Natural killer cell (primary cell): ENCODE results near the gene TTC7B. TPM values are rescaled to one million over a fixed set of nuclear protein-coding genes. Genes with fewer than 3 reads are reported as not detected.

Experiments used
- ATAC-seq, 3 donors: fragments of 150-1000 bp in 2 of 3; fragments of 200-7000 bp in 1 of 3; cut with Tn5 transposase; 1 replicate in 1 of 3; 2 replicates in 2 of 3; pipeline ENCODE4 v1.10.0; 2021; ENCODE audit warnings: mild to moderate bottlenecking in 2 of 3, moderate library complexity in 2 of 3
- DNase-seq, 2 donors: peaks; one replicate each; pipeline versions ENCODE4 v3.0.0 to v3.0.0-alpha.2; 2013 to 2021; ENCODE audit warnings: mixed read lengths in 1 of 2
- H3K27ac ChIP-seq: one replicate; pipeline ENCODE4 v1.5.1; 2013; ENCODE audit warnings: mild to moderate bottlenecking, low read length
- H3K27me3 ChIP-seq: one replicate; pipeline ENCODE4 v1.6.1; 2013; ENCODE audit warnings: low read length; ENCODE audit not compliant: control insufficient read depth, insufficient read depth
- H3K36me3 ChIP-seq: one replicate; pipeline ENCODE4 v1.6.1; 2013; ENCODE audit warnings: low read length; ENCODE audit not compliant: control insufficient read depth, insufficient read depth
- H3K4me1 ChIP-seq: one replicate; pipeline ENCODE4 v1.6.1; 2013; ENCODE audit warnings: low read length; ENCODE audit not compliant: control insufficient read depth, insufficient read depth
- H3K4me3 ChIP-seq: one replicate; pipeline ENCODE4 v1.5.1; 2013; ENCODE audit warnings: low read length
- H3K9me3 ChIP-seq: one replicate; pipeline ENCODE4 v1.6.1; 2013; ENCODE audit warnings: low read length; ENCODE audit not compliant: control insufficient read depth, insufficient read depth
- H3K27ac Mint-ChIP-seq, 2 donors: one replicate each; pipeline ENCODE4 v1.8.0; 2022; ENCODE audit warnings: mild to moderate bottlenecking in 2 of 2, mixed read lengths in 2 of 2, moderate library complexity in 1 of 2
- H3K27me3 Mint-ChIP-seq, 2 donors: one replicate each; pipeline ENCODE4 v1.8.0; 2022; ENCODE audit warnings: low read depth in 2 of 2, mixed read lengths in 2 of 2
- H3K36me3 Mint-ChIP-seq: one replicate; pipeline ENCODE4 v1.8.0; 2022; ENCODE audit warnings: mixed read lengths
- H3K4me1 Mint-ChIP-seq, 2 donors: one replicate each; pipeline ENCODE4 v1.8.0; 2022; ENCODE audit warnings: mixed read lengths in 2 of 2
- H3K4me3 Mint-ChIP-seq: one replicate; pipeline ENCODE4 v1.8.0; 2022; ENCODE audit warnings: mild to moderate bottlenecking, moderate library complexity, mixed read lengths
- H3K9me3 Mint-ChIP-seq, 2 donors: one replicate each; pipeline ENCODE4 v1.8.0; 2022; ENCODE audit warnings: mixed read lengths in 2 of 2
- WGBS: methylation state at CpG from one replicate; pipeline ENCODE4 v1.1.7; 2013; ENCODE audit warnings: missing lambda C conversion rate; ENCODE audit not compliant: insufficient coverage; 5-methylcytosine and 5-hydroxymethylcytosine counted together
- intact Hi-C: fragments of 100-400 bp; cut with micrococcal nuclease; formaldehyde crosslinking; loops from one replicate; pipeline ENCODE4 v1.14.2; 2022
- total RNA-seq, 4 donors: library from RNA; stranded (reverse); fragments of 120-200 nt in 1 of 4; gene quantifications; one replicate each; pipeline versions ENCODE4 v1.2.3 to v1.2.4, GENCODE V29; 2013 to 2022
- TF ChIP-seq, protein P1 (sequence below): fragments of 200-600 bp; IDR thresholded peaks from one replicate; pipeline ENCODE4 v1.8.0; 2022; ENCODE audit warnings: antibody characterized with exemption

Gene TTC7B
- total RNA-seq, 3 donors from 2014 or later (not counting 1 experiment from before 2014, with no cell fraction given): 1.7 to 17.2 (median 5.9) TPM

GRCh38 chr14:90659156-90659555 is 157.1 kb downstream of the TTC7B start:
- Histone ChIP-seq H3K4me3 (no peak overlapping the region), H3K27me3 (no peaks in the 10 kb centered on the region), H3K27ac (no peak overlapping the region), H3K36me3 (no peaks in the 10 kb centered on the region), H3K4me1 (no peaks in the 10 kb centered on the region), H3K9me3 (no peaks in the 10 kb centered on the region)
- ATAC-seq (no peak), DNase-seq (no peak)
- WGBS: 12% methylated on average over 2 of the region's 2 CpGs
- Mint-ChIP-seq H3K27ac (no peak overlapping the region), H3K4me3 (no peak overlapping the region), H3K9me3 (no peaks in the 10 kb centered on the region), H3K4me1 (peaks cover 0 to 19% of the 10 kb centered on the region in 2 donors), H3K27me3 (peaks cover 0 to 4% of the 10 kb centered on the region in 2 donors), H3K36me3 (no peaks in the 10 kb centered on the region)
- TF ChIP-seq, protein P1, sequence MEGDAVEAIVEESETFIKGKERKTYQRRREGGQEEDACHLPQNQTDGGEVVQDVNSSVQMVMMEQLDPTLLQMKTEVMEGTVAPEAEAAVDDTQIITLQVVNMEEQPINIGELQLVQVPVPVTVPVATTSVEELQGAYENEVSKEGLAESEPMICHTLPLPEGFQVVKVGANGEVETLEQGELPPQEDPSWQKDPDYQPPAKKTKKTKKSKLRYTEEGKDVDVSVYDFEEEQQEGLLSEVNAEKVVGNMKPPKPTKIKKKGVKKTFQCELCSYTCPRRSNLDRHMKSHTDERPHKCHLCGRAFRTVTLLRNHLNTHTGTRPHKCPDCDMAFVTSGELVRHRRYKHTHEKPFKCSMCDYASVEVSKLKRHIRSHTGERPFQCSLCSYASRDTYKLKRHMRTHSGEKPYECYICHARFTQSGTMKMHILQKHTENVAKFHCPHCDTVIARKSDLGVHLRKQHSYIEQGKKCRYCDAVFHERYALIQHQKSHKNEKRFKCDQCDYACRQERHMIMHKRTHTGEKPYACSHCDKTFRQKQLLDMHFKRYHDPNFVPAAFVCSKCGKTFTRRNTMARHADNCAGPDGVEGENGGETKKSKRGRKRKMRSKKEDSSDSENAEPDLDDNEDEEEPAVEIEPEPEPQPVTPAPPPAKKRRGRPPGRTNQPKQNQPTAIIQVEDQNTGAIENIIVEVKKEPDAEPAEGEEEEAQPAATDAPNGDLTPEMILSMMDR: no peak
- intact Hi-C loops: no loop called here

- H3K4me1 Mint-ChIP-seq: peaks cover 0 to 19% of the 10 kb centered on the region in 2 donors
These were observed 157.7 kb downstream of the TTC7B start for GRCh38 chr14:90658541-90658967.

GRCh38 chr14:90656973-90657372 is 159.3 kb downstream of the TTC7B start:
- H3K36me3 ChIP-seq: no peaks in the 10 kb centered on the region
- Mint-ChIP-seq H3K27me3 (peaks cover 0 to 4% of the 10 kb centered on the region in 2 donors), H3K9me3 (no peaks in the 10 kb centered on the region), H3K27ac (no peak overlapping the region), H3K4me3 (no peak overlapping the region), H3K36me3 (no peaks in the 10 kb centered on the region), H3K4me1 (peaks cover 0 to 19% of the 10 kb centered on the region in 2 donors)
- H3K27ac ChIP-seq: no peak overlapping the region
- intact Hi-C loops: no loop called here
- WGBS: 92% methylated on average over 12 of the region's 12 CpGs
- no peaks in the 10 kb centered on the region for H3K9me3 ChIP-seq
- no peak for ATAC-seq
- TF ChIP-seq, protein P1: no peak
- no peak for DNase-seq
- H3K27me3 ChIP-seq: no peaks in the 10 kb centered on the region
- no peak overlapping the region for H3K4me3 ChIP-seq
- no peaks in the 10 kb centered on the region for H3K4me1 ChIP-seq

More at GRCh38 chr14:90658541-90658967, 157.7 kb downstream of the TTC7B start:
- TF ChIP-seq, protein P1: no peak
- Histone ChIP-seq H3K4me1 (no peaks in the 10 kb centered on the region), H3K27ac (no peak overlapping the region), H3K4me3 (no peak overlapping the region), H3K9me3 (no peaks in the 10 kb centered on the region), H3K27me3 (no peaks in the 10 kb centered on the region), H3K36me3 (no peaks in the 10 kb centered on the region)
- peaks cover 0 to 4% of the 10 kb centered on the region in 2 donors for H3K27me3 Mint-ChIP-seq
- intact Hi-C loops: no loop called here
- ATAC-seq (peak; percentile 31 to 77 (median 35)), DNase-seq (no peak)
- H3K36me3 Mint-ChIP-seq: no peaks in the 10 kb centered on the region
- H3K4me3 Mint-ChIP-seq: no peak overlapping the region
- WGBS: 34% methylated on average over 8 of the region's 8 CpGs
- no peak overlapping the region for H3K27ac Mint-ChIP-seq
- H3K9me3 Mint-ChIP-seq: no peaks in the 10 kb centered on the region

DNA sequence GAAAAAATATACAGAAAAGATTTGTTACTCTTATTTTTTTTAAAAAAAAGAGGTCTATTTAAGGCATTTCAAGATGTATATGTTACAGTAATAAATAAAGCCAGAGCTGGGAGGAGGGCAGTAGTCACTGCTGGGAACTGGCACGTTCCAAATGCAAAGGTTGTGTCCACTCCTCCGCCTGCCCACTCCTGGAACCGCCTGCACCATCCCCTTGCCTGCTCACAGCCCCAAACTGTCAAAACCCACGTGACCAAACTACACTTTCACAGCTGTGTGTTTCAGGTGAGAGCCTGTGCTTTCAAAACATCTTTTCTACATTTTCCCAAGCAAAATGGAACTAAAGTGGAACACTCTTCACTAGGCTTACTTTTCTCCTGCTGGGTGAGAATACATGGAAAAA is 160.4 kb downstream of the TTC7B start:
- intact Hi-C loops: no loop called here
- H3K27ac Mint-ChIP-seq: no peak overlapping the region
- ATAC-seq (no peak), DNase-seq (no peak)
- no peaks in the 10 kb centered on the region for H3K4me1 ChIP-seq
- 76% methylated on average over 4 of the region's 4 CpGs for WGBS
- peaks cover 0 to 13% of the 10 kb centered on the region in 2 donors for H3K4me1 Mint-ChIP-seq
- no peak overlapping the region for H3K27ac ChIP-seq
- no peaks in the 10 kb centered on the region for H3K36me3 ChIP-seq
- no peak overlapping the region for H3K4me3 ChIP-seq
- H3K36me3 Mint-ChIP-seq: no peaks in the 10 kb centered on the region
- H3K9me3 ChIP-seq: no peaks in the 10 kb centered on the region
- TF ChIP-seq, protein P1: no peak
- H3K27me3 ChIP-seq: no peaks in the 10 kb centered on the region
- peaks cover 0 to 4% of the 10 kb centered on the region in 2 donors for H3K27me3 Mint-ChIP-seq
- H3K9me3 Mint-ChIP-seq: no peaks in the 10 kb centered on the region
- H3K4me3 Mint-ChIP-seq: no peak overlapping the region
